NCI-H748 treated with DMSO at 0.1 percent for 48 hours (cell line): ENCODE data around the gene MKNK1.

Source experiments
- DNase-seq: peaks from one replicate; lab custom pipeline; 2025; lab: John Stamatoyannopoulos, UW

The MKNK1 gene

DNA sequence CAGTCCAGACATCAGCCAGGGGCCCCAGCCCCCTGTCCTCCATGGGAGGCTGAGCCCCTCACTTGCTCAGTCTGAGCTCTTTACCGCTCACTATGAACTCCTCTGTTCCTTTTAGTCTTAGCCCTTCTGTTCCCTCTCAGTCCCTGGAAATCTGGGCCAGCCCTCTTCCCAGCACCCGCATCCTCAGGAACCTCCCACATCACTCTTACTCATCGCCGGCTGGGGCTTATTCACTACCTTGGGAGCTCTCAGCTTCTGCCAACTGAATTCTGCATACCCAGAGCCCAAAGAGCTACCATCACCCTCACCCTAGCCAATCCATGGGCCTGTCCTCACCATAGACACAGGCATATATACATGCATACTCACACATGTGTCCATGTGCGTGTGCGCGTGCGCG, 64.1 kb downstream of the MKNK1 start:
- no peak for DNase-seq

DNA sequence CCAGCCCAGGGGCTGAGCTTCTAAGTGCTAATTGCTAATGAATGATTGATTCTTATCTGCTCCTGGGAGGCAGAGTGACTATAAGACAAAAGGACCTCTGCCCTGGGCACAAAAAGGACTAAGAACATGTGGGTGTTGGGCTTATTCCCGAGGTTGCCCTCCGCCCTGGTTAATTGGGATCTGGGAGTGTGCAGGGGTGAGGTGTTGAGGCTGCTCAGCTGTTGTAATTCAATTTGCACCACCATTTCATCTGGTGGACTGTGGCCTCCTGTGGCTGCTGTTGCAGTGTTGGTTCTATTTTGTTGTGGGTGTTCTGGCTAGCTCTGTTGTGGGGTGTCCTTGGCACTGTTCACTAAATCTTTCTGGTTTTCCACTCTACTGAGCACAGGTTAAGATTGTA, 65.9 kb downstream of the MKNK1 start:
- DNase-seq = no peak

DNA sequence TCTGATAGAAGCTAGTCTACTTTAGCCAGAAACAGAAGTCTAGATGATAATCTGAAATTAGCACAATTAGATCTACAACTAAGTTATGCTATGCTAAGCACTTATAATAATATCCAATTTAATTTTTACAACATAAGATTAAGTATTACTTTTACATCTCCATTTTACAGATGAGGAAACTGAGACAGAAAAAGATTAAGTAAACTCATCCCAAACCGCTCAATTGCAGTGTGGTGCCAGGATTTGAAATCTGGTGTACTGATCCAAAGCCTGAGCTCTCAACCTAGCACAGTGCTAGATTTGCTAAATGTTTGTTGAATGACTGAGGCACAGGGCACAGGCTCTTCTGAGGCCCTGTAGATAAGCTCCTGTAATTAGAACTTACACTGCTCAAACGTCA, 66.4 kb downstream of the MKNK1 start:
- DNase-seq = no peak

DNA sequence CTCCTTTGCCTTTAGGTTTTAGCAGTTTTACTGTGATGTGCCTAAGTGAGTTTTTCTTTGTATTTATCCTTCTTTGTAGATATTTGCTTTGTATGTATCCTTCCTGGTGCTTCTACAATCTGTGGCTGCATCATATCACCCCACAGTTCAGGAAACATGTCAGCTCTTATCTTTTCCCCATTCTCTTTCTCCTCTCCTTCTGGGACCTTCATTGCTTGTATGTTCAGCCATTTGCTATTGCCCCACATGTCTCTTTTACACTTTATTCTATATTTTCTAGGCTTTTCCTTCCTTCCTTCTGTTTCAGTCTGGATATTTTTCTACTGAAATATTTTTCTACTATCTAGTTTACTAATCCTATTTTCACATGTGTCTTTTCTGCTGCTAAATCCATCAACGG, 67.5 kb downstream of the MKNK1 start:
- no peak for DNase-seq

DNA sequence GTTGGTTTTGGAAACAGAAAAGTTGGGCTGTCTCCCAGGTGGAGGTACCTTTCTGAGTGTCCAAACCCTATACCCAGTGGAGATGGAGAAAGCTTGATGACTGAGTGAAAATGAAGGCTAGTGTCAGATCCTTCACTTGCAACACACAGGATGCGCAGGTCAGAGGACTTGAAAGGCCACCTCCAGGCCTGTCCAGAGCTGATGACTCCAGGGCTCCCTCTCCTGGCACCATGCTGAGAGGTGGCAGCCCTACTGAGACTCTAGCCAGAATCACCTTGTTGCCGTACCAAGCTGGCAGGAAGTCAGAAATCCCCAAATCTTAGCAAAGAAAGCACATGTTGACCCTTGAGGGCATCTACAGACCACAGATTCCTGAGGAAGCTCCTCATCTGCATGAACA, 69.0 kb downstream of the MKNK1 start:
- no peak for DNase-seq

DNA sequence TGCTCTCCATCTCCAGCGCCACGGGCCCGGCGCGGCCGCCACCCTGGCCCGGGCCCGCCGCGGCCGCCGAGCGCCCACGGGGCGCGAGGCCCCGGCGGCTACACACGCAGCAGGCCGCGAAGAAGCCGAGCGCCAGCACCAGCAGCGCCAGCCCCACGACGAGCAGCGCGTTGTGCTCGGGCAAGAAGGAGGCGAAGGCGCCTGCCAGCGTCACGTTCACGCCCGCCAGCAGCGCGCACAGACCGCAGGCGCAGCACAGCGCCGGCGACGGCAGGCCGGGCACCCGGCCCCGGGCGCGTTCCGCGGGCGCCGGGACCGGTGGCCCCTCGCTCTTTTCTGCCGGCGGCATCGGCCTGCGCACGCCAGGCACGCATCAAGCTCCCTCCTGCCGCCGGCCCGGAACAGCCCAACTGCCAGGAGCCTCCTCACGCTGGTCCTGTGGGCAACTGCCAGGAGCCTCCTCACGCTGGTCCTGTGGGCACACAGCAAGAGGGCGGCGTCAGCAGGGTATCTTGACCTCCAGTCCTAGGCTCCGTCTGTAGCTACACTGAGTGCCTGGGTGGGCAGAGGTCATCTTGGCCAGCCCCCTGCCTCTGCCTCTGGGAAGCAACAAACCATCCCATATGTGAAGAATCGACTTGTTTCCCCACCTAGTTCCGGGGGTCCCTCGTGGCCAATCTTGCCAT, 70.7 kb downstream of the MKNK1 start:
- DNase-seq = peak; percentile 30

DNA sequence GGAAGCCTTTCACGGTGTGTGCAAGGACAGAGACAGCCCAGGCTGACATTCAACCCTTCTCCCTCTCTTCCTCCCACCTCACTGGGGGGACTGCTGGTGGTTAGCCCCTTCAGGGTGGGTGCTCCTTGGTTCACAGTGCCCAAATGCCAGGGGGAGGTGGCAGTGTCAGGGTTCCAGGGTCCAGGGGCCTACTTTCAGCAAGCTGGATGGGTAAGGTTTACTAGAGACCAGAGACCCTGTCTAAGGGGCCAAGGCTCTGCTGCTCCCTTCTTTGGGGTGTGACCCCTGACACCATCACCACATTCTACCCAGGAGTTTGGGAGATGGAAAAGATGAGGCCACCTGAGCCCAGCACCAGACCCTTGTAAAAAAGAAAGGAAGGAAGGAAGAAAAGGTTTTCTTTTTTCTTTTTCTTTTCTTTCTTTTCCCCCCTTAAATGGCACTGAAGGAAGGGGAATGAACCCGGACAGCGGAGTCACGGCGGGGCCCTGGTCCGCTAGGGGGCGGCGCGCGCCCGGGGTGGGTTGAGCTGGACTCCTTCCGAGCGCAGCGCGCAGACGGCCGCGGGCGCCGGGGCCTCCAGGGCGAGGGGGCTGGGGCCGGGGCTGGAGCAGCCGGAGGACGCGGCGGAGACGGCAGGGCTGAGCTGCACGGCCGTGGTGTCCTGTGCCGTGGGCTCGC, 71.4 kb downstream of the MKNK1 start:
- DNase-seq = peak; percentile 30

DNA sequence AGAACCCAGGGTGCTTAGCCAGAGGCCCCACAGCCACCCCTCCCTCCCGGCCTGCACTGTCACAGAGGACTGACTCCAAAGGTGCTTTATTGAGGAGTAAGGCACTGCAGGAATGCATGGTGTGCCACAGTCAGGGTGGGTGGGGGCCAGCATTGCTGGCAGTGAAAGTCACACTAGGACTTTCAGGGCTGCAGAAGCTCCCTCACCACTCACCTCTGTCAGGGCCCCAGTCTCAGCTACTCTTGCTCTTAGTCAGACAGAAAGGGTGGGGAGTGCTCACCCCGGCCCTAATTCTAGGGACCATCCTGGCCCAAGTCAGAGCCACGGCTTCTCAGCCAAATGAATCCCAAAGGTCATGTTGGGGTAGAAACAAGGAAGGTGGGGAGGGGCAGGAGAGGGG, 72.0 kb downstream of the MKNK1 start:
- DNase-seq = no peak

DNA sequence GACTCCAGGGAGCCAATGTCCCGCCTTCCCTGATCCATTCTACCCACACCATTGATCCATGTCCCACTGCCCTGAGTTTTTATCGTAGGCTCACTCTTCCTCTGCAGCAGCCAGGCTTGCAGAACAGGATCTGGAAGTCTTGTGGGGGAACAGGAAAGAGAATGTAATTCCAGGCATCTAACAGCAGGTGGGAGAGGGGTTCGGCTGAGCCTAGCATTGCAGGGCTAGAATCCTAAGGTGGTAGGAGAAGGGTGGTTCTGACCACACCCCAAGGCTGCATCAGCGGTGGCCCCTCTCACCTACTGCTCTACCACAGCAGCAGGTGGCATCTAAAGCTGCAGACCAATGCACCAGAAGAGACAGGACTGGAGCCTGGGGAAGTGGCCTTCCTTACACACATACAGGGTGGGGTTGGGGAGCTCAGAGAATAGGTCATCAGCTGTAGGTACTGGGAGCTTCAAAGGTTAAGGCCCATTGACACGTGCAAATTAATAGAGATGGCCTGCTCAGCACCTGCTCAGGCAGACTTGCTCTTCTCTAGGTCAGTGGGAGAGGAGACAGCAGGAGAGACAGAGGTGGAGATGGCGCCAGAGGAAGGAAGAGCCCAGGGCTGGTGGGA, 73.2 kb downstream of the MKNK1 start:
- DNase-seq = no peak

DNA sequence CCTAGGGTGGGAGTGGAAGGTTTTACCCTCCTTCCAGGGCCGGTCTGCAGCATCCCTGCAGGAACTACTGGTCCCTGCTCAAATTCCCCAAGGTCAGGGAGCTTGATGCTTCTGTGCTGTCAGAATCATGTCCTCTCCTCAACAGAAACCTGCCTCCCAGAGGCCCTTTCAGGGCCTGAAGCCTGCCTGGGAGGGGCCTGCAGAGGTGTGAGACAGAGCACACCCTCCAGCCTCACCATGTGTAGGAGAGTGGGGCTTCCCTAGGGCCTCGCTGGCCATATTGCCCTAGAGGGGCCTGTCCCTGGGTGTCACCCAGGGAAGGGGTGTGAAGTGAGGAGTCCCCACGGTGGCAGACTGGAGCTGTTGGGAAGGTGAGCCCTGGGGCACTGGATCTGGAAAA, 73.8 kb downstream of the MKNK1 start:
- no peak for DNase-seq

DNA sequence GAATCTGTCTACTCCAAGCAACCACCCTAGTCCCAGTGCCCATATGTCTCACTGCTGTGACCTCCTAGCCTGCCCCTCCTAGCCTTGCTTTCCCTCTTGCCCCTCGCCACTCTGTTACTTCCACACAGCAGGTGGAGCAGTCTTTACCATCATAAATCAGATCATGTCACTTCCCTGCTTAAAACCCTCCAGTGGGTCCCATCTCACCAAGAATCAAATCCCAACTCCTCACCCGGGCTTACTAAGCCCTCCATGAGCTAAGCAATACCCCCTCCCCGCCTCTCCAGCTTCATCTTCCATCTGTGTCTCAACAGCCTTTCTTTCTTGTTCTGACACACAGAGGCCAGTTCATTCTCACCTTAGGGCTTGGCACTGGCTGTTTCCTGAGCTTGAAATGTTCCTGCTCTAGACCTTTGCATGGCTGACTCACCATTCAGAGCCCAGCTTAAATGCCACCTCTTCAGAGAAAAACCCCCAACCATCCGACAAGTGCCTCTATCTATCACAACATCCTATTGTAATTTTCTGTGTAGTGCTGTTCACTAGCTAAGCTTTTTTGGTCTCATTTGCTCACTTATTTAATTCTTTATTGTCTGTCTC, 74.9 kb downstream of the MKNK1 start:
- no peak for DNase-seq

DNA sequence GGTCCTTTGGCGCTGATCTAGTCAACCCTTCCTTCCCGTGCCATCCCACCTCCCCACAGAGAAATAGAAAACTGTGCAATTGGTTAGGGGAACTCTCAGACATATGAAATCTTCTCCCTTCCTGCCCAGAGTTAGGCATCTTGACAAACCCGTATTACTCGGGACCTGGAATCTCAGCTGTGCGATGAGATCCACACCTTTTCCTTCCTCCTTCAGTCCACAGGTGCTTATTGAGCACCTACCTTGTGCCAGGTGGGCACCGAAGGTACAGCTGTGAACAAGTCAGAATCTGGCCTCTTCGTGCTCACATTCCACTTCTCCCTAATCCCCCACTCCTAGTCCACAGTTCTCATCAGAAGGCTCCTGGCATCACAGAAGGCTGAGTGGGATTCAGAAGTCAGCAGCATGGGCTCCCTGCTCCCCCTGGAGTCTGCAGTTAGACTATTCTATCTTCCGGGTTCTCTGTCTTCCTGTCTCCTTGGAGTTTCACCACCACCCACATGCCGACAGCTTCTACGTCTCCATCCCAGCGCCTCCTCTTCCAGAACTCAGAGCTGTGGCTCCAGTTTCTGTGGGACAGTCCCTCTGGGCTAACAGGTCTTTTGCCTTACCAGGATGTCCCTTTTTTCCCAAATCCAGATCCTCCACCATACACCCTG, 75.6 kb downstream of the MKNK1 start:
- DNase-seq = no peak

DNA sequence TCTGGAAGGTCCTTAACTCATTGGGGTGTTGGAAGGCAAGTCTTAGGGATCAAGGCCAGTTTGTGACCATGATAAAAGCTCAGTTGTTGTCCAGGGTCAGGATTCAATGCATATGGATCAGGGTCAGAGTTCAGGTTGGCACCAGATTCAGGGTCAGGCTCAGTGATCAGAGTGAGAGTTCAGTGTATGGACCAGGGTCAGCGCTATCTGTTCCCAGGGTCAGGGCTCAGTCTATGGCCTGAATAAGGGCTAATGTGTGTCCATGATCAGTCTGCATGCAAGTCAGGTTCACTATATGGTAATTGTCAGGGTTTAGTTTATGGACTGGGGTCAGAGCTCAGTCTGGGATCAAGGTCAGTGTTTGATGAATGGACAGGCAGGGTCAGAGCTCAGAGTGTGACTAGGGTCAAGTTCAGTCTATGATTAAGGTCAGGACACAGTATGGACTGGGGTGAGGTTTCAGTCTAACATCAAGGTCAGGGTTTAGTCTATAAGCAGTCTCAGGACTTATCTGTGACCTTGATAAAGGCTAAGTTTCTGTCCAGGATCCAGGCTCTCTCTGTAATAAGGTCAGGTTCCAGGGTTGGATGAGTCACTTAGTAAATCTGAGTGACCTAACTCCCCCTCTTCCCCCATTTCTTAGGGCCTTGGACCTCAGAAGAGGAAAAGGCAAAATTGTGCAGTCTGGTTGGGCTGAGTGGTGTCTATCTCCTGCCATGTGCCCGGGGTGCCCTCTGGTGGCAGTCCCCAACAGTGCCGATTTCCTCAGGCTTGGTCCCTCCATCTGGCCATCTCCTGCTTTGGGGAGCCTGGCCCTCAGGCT, 76.4 kb downstream of the MKNK1 start:
- peak; percentile 48 for DNase-seq

DNA sequence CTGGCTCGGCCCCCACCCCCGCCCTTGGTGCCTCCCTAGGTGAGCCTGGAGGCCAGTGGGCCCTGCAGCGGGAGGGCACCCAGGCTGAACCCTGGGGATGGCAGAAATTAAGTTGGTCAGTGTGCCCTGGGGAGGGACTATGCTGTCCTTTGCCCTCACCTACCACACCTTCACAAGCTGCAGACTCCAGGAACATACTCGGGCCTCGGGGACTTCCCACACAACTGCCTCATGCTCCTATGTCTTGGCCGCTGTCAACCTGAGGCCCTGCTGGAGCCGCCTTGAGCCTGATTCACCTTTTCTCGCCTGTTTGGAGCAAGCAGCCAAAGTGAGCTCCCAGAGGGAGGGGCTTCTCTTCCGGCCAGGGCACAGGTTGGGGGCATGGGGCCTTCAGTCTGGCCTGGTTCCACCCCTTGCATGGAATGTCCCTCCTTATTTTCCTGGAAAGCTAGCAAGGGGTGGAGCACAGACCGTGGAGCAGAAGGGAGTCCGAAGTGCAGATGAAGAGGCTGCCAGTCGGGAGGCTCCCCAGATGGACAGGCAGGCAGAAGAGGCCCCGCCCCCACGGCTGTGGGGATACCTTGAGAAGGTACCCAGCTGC, 77.3 kb downstream of the MKNK1 start:
- no peak for DNase-seq

DNA sequence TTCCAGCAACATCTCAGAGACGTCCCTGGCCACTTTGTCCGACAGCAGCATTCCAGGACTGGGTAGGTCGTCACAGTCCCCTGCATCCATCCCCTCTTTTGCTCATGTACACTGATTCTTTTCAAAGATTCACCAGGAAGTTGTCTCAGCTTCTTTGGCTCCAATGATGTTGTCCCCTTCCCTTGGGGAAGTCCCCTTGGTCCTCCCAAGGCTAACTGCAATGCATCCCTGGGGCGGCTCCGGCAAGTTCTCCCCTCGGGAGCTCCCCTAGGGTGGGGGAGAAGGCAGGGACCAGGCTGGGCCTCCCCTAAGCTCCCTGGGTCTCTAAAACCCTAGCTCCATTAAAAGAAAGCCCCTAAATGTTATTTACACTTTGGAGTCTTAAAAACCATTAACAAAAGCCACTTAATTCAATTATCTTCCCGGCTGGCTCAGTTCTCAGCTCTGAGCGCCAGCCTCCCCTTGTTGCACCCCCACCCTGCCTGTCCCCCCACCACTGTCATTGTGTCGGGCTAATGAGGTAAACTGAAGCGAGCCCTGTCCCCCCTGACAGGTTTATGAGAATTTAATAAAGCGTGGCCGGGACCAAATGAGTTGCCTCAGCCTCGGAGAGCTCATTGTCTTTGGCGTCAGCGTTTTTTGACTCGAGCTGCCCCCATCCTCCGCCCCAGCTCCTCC, 77.9 kb downstream of the MKNK1 start:
- DNase-seq = no peak

DNA sequence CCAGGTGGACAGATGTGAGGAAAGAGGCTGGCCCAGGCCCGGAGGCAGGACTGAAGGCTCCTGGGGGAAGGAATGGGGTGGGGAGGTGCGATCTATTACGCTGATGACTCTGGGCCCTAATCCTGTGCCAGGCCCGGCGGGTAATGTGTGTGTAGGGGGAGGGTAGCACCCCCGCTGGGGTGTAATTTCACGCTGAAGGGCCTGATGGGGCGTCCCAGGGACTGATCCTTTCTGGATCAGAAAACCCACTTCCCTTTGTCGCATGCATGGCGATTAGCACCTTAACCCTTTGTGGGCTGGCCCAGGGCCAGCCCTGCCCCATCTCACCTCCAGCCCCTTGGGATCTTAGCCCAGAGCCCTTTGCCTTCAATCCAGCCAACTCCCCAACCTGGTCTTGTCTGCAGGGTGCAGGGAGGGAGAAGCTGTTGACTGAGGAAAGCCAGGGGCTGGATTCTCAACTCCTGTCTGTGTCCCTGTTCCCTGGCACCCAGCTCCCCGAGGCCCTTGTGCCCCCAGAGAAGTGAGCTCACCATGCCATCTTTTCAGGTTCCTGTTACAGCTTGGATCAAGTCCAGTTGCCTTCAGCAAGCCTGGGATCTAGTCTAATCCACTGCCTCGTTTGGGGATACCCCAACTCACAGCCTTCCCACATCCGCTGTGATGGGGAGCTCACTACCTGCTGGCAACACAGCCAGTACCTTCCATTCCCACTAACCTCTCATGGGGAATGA, 78.7 kb downstream of the MKNK1 start:
- DNase-seq = no peak

DNA sequence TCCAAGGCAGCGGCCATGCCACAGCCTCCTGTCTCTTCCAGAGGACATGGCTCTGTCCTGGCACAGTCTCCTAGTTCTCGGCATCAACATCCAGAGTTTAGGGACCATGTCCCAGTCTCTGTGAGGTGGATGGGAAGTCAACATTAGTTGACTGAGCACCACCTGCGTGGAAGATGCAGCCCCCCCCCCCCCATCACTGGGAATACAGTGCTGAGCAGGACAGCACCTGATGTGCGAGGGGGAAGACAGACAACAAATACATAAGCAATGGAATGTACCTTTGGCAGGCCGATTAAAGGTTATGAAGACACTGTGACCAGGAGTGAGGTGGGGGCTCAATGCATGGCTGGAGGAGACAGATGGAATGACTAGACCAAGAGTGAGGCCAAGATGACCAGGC, 79.2 kb downstream of the MKNK1 start:
- no peak for DNase-seq

DNA sequence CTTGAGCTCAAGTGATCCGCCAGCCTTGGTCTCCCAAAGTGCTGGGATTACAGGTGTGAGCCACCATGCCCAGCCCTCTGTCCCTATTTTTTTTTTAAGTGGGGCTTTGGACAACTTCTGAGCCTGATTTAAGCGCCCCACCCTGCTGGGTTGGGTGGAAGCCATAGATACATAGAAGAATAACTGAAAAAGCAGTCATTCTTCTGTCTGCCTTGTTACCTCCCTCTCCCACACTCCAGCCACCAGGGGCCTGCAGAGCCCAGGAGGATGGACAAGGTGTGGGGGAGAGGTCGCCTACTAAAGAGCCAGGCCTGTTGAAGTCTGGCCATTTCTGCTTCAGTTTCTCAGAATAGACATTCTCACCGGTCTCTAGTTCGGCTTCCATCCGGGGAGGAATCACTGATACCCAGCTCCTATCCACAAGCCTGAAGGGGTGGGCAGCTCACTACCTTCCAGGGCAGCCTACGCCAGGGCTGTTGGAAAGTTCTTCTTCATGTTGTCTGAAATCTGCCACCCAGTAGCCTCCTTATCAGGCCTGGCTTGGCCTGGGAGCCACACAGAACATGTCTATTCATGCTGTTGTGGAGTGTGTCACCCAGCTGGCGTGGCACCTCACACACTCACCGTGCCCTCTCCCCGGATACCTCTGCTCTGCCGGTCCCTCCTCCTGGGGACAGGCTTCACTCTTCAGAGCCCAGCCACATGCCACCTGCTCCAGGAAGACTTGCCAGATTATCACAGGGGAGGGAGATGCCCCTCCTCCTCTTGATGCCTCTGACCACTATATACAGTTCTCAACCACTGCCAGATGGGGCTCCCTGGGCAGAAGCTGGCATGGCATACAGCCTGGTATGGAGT, 80.3 kb downstream of the MKNK1 start:
- DNase-seq = no peak

DNA sequence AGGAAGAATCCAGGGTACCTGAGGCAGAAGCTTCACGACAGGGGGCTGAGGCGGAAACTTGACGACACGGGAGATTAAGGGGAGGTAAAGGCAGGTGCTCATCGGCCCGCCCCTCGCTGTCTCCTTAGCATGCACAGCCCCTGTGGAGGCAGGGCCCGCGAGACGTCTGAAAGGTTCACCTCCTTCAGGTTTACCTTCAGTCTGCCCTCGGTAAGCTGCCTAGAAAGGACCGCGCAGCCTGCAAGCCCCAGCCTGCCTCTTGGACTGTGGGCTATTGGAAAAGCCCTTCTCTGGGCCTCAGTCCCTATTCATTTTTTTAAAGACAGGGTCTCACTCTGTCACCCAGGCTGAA, 81.1 kb downstream of the MKNK1 start:
- DNase-seq = no peak
